Measurements from ENCODE around the gene ADORA1.

ADORA1 gene

GRCh38 chr1:203136409-203137042, 9.0 kb downstream of the ADORA1 start:
- Histone ChIP-seq H3K27me3 (ENCODE audit: insufficient read depth, low read length) (peaks cover 3% of the 10 kb centered on the region; the same call in 1 of the 2 replicates), H3K9me3 (ENCODE audit: low read length) (no peaks in the 10 kb centered on the region), H3K4me3 (ENCODE audit: low read depth, low read length, poor library complexity, severe bottlenecking) (no peak overlapping the region), H3K9me2 (ENCODE audit: low read depth, low read length) (no peaks in the 10 kb centered on the region), H3K27ac (ENCODE audit: low read depth, low read length, poor library complexity, severe bottlenecking) (no peak overlapping the region), H3K36me3 (ENCODE audit: insufficient read depth, low read length) (no peaks in the 10 kb centered on the region), H3F3A (ENCODE audit: insufficient read depth, low read length) (no peaks in the 10 kb centered on the region), H2AFZ (ENCODE audit: low read length) (no peak overlapping the region), H3K4me2 (ENCODE audit: low read length) (no peak overlapping the region), H3K4me1 (ENCODE audit: insufficient read depth, low read length, severe bottlenecking) (no peaks in the 10 kb centered on the region), H4K20me1 (ENCODE audit: insufficient read depth, low read length) (no peaks in the 10 kb centered on the region), H3K79me2 (ENCODE audit: insufficient read depth, low read length) (no peaks in the 10 kb centered on the region), H3K9ac (ENCODE audit: low read length) (no peak overlapping the region)
- no peak for TF ChIP-seq CTCF (IDR thresholded peaks at IDR 0.05; ENCODE audit: low read length)
- TF ChIP-seq EZH2 (IDR thresholded peaks at IDR 0.05; ENCODE audit: borderline replicate concordance, low read length) = no peak

GRCh38 chr1:203137324-203137723, 9.8 kb downstream of the ADORA1 start:
- Histone ChIP-seq H3K79me2 (ENCODE audit: insufficient read depth, low read length) (no peaks in the 10 kb centered on the region), H3K4me2 (ENCODE audit: low read length) (no peak overlapping the region), H3K9me3 (ENCODE audit: low read length) (no peaks in the 10 kb centered on the region), H4K20me1 (ENCODE audit: insufficient read depth, low read length) (no peaks in the 10 kb centered on the region), H3K4me3 (ENCODE audit: low read depth, low read length, poor library complexity, severe bottlenecking) (no peak overlapping the region), H3K9ac (ENCODE audit: low read length) (no peak overlapping the region), H3K36me3 (ENCODE audit: insufficient read depth, low read length) (no peaks in the 10 kb centered on the region), H3K27ac (ENCODE audit: low read depth, low read length, poor library complexity, severe bottlenecking) (no peak overlapping the region), H3F3A (ENCODE audit: insufficient read depth, low read length) (no peaks in the 10 kb centered on the region), H3K4me1 (ENCODE audit: insufficient read depth, low read length, severe bottlenecking) (no peaks in the 10 kb centered on the region), H3K27me3 (ENCODE audit: insufficient read depth, low read length) (peaks cover 3% of the 10 kb centered on the region; the same call in 1 of the 2 replicates), H2AFZ (ENCODE audit: low read length) (no peak overlapping the region), H3K9me2 (ENCODE audit: low read depth, low read length) (no peaks in the 10 kb centered on the region)
- no peak for TF ChIP-seq EZH2 (IDR thresholded peaks at IDR 0.05; ENCODE audit: borderline replicate concordance, low read length)
- TF ChIP-seq CTCF (IDR thresholded peaks at IDR 0.05; ENCODE audit: low read length) = no peak

- Histone ChIP-seq H3K27me3 (ENCODE audit: insufficient read depth, low read length) (peaks cover 8% of the 10 kb centered on the region), H3K79me2 (ENCODE audit: insufficient read depth, low read length) (no peaks in the 10 kb centered on the region), H3K9me2 (ENCODE audit: low read depth, low read length) (no peaks in the 10 kb centered on the region), H3F3A (ENCODE audit: insufficient read depth, low read length) (no peaks in the 10 kb centered on the region), H3K4me2 (ENCODE audit: low read length) (no peak overlapping the region), H3K27ac (ENCODE audit: low read depth, low read length, poor library complexity, severe bottlenecking) (no peak overlapping the region), H3K36me3 (ENCODE audit: insufficient read depth, low read length) (no peaks in the 10 kb centered on the region), H3K4me1 (ENCODE audit: insufficient read depth, low read length, severe bottlenecking) (no peaks in the 10 kb centered on the region), H3K9me3 (ENCODE audit: low read length) (no peaks in the 10 kb centered on the region), H4K20me1 (ENCODE audit: insufficient read depth, low read length) (no peaks in the 10 kb centered on the region), H3K9ac (ENCODE audit: low read length) (no peak overlapping the region), H3K4me3 (ENCODE audit: low read depth, low read length, poor library complexity, severe bottlenecking) (no peak overlapping the region), H2AFZ (ENCODE audit: low read length) (no peak overlapping the region)
- TF ChIP-seq CTCF (IDR thresholded peaks at IDR 0.05; ENCODE audit: low read length) (no peak), EZH2 (IDR thresholded peaks at IDR 0.05; ENCODE audit: borderline replicate concordance, low read length) (no peak)
Measured at GRCh38 chr1:203138066-203138465, 10.5 kb downstream of the ADORA1 start.

Measured in OCI-LY1 (cell line).